ENCODE results near the gene ZNF507. TPM values are rescaled to one million over a fixed set of nuclear protein-coding genes. Genes with fewer than 3 reads are reported as not detected.

ZNF507 gene
- total RNA-seq, 1 donor = 13.0 TPM

- H3K4me3 ChIP-seq (ENCODE audit: low read depth, low read length) = no peak overlapping the region
- no peak for TF ChIP-seq CTCF (IDR thresholded peaks at IDR 0.05; ENCODE audit: insufficient read depth, low read depth, low read length)
- DNase-seq (ENCODE audit: low read depth) = no peak
Measured at GRCh38 chr19:32349051-32349450, 3.6 kb downstream of the ZNF507 start.

- no peak overlapping the region for H3K4me3 ChIP-seq (ENCODE audit: low read depth, low read length)
- no peak for DNase-seq (ENCODE audit: low read depth)
Measured at GRCh38 chr19:32349724-32350470, 4.5 kb downstream of the ZNF507 start.

GRCh38 chr19:32350471-32350865 lies 5.1 kb downstream of the ZNF507 start:
- TF ChIP-seq CTCF (IDR thresholded peaks at IDR 0.05; ENCODE audit: insufficient read depth, low read depth, low read length) = no peak
- DNase-seq (ENCODE audit: low read depth) = no peak
- H3K4me3 ChIP-seq (ENCODE audit: low read depth, low read length) = no peak overlapping the region

More at GRCh38 chr19:32349724-32350470, 4.5 kb downstream of the ZNF507 start:
- no peak for TF ChIP-seq CTCF (IDR thresholded peaks at IDR 0.05; ENCODE audit: insufficient read depth, low read depth, low read length)

GRCh38 chr19:32350987-32351348 lies 5.6 kb downstream of the ZNF507 start:
- no peak overlapping the region for H3K4me3 ChIP-seq (ENCODE audit: low read depth, low read length)
- TF ChIP-seq CTCF (IDR thresholded peaks at IDR 0.05; ENCODE audit: insufficient read depth, low read depth, low read length) = no peak
- DNase-seq (ENCODE audit: low read depth) = no peak

GRCh38 chr19:32352241-32352630 lies 6.8 kb downstream of the ZNF507 start:
- TF ChIP-seq CTCF (IDR thresholded peaks at IDR 0.05; ENCODE audit: insufficient read depth, low read depth, low read length) = no peak
- DNase-seq (ENCODE audit: low read depth) = no peak
- no peak overlapping the region for H3K4me3 ChIP-seq (ENCODE audit: low read depth, low read length)

- H3K4me3 ChIP-seq (ENCODE audit: low read depth, low read length) = no peak overlapping the region
- DNase-seq (ENCODE audit: low read depth) = no peak
- TF ChIP-seq CTCF (IDR thresholded peaks at IDR 0.05; ENCODE audit: insufficient read depth, low read depth, low read length) = no peak
Measured at GRCh38 chr19:32354345-32354744, 8.9 kb downstream of the ZNF507 start.

GRCh38 chr19:32355309-32355708 lies 9.9 kb downstream of the ZNF507 start:
- no peak for DNase-seq (ENCODE audit: low read depth)
- no peak for TF ChIP-seq CTCF (IDR thresholded peaks at IDR 0.05; ENCODE audit: insufficient read depth, low read depth, low read length)
- H3K4me3 ChIP-seq (ENCODE audit: low read depth, low read length) = no peak overlapping the region
